ENCODE results near the gene GFAP.

Gene GFAP

GRCh38 chr17:44956998-44957981 is 42.0 kb upstream of the GFAP start:
- Histone ChIP-seq H3K27ac (ENCODE audit: extremely low read depth, low read depth, low read length) (no peak overlapping the region), H3K4me1 (ENCODE audit: control insufficient read depth, insufficient read depth, low read length) (0 out of 2 replicates have a peak, but pooled peaks cover 3% of the 10 kb centered on the region), H3K36me3 (ENCODE audit: control insufficient read depth in 2 of 2, insufficient read depth in 1 of 2, low read length in 2 of 2) (no peaks in the 10 kb centered on the region), H3K9me3 (ENCODE audit: control insufficient read depth, insufficient read depth, low read depth, low read length) (no peaks in the 10 kb centered on the region), H3K4me3 (ENCODE audit: low read depth, low read length) (no peak overlapping the region)
- TF ChIP-seq ZBTB7A (tag by site-specific recombination; IDR thresholded peaks at IDR 0.05; ENCODE audit: low read depth) (no peak), ZNF624 (tag by site-specific recombination; IDR thresholded peaks at IDR 0.05) (no peak), ZIC2 (tag by site-specific recombination; IDR thresholded peaks at IDR 0.05) (peak; percentile 66), ZNF544 (tag by site-specific recombination; IDR thresholded peaks at IDR 0.05) (no peak), GLIS1 (tag by site-specific recombination; IDR thresholded peaks at IDR 0.05) (peak; percentile 57), ZNF223 (tag by site-specific recombination; IDR thresholded peaks at IDR 0.05) (no peak), HOXD13 (CRISPR knock-in tag; IDR thresholded peaks at IDR 0.05; ENCODE audit: borderline replicate concordance) (no peak), ZNF202 (tag by site-specific recombination; IDR thresholded peaks at IDR 0.05; ENCODE audit: borderline replicate concordance) (no peak), ZNF157 (tag by site-specific recombination; IDR thresholded peaks at IDR 0.05) (no peak), ZNF513 (tag by site-specific recombination; IDR thresholded peaks at IDR 0.05) (no peak), ZNF585B (tag by site-specific recombination; IDR thresholded peaks at IDR 0.05) (no peak), ZSCAN23 (tag by site-specific recombination; IDR thresholded peaks at IDR 0.05) (no peak), ZNF10 (tag by site-specific recombination; IDR thresholded peaks at IDR 0.05) (no peak), ZNF629 (tag by site-specific recombination; IDR thresholded peaks at IDR 0.05) (no peak), KLF8 (tag by site-specific recombination; IDR thresholded peaks at IDR 0.05) (no peak)
- TF ChIP-seq, protein P1, sequence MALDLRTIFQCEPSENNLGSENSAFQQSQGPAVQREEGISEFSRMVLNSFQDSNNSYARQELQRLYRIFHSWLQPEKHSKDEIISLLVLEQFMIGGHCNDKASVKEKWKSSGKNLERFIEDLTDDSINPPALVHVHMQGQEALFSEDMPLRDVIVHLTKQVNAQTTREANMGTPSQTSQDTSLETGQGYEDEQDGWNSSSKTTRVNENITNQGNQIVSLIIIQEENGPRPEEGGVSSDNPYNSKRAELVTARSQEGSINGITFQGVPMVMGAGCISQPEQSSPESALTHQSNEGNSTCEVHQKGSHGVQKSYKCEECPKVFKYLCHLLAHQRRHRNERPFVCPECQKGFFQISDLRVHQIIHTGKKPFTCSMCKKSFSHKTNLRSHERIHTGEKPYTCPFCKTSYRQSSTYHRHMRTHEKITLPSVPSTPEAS (tag by site-specific recombination; IDR thresholded peaks at IDR 0.05) = no peak
- ChIA-PET CTCF (interaction anchor here (1.0 to 2.4 kb wide), 4 partner anchors 10 to 142 kb away, joined by 3 to 9 read pairs (median 4); no protein-coding TSS in a partner anchor), POLR2A (interaction anchor here (1.8 kb wide), 1 partner anchor 11 kb away, joined by 6 read pairs; the partner anchor contains the start of gene C1QL1)

DNA sequence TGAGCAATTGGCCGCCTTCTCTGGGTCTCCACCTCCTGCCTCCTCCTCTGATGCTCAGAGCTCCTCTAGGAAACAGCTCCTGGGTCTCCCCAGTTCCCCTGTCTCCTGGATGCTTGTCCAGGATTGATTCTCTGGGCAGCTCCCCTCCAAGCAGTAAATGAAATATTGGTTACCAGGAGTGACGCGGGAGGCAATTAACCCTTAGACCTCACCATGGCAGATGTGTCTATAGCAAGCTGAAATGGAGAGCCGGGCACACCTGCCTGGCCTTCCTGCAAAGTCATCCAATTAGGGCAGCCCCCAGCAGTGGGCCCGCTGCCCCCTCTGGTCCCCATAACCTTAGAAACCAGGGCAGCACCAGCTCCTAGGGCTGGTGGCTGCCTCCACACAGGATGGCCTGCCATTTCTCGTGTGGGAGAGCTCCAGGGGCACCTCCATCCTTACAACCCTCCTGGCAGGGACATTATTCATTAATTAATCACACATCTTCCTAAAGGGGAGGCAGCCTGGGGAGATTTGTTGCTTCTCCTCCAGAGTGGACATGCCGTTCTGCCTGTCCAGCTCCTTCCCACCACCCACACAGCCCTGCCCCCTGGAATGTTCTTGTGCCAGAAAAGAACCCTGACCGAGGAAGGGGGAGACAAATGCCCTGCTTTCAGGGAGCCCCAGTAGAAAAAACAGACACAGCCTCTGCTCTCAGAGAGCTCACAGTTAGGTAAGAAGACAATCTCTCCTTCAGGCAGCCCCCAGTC is 40.5 kb upstream of the GFAP start:
- Histone ChIP-seq H3K9me3 (ENCODE audit: control insufficient read depth, insufficient read depth, low read depth, low read length) (no peaks in the 10 kb centered on the region), H3K36me3 (ENCODE audit: control insufficient read depth in 2 of 2, insufficient read depth in 1 of 2, low read length in 2 of 2) (no peaks in the 10 kb centered on the region), H3K4me1 (ENCODE audit: control insufficient read depth, insufficient read depth, low read length) (0 out of 2 replicates have a peak, but pooled peaks cover 3% of the 10 kb centered on the region), H3K4me3 (ENCODE audit: low read depth, low read length) (no peak overlapping the region), H3K27ac (ENCODE audit: extremely low read depth, low read depth, low read length) (no peak overlapping the region)
- ChIA-PET CTCF (interaction anchor here (0.6 to 2.4 kb wide), 6 partner anchors 8 to 179 kb away, joined by 3 to 9 read pairs (median 4); partner anchors contain the start of gene ACBD4), POLR2A (no interaction called here)
- TF ChIP-seq ZNF626 (tag by site-specific recombination; IDR thresholded peaks at IDR 0.05) = no peak
- TF ChIP-seq OSR2 (tag by site-specific recombination; IDR thresholded peaks at IDR 0.05) = no peak
- no peak for TF ChIP-seq TSHZ1 (tag by site-specific recombination; IDR thresholded peaks at IDR 0.05; ENCODE audit: borderline replicate concordance)
- TF ChIP-seq OVOL3 (tag by site-specific recombination; IDR thresholded peaks at IDR 0.05) = no peak
- no peak for TF ChIP-seq ZBTB11 (tag by site-specific recombination; conservative IDR thresholded peaks at IDR 0.05; ENCODE audit: low read depth)
- TF ChIP-seq, protein P1 (tag by site-specific recombination; IDR thresholded peaks at IDR 0.05) = no peak

Data from HEK293 (cell line).